GM19239 (cell line): ENCODE data around the gene REV1.
A peak's percentile ranks its signal among the peaks of the same experiment; 100 is the strongest.
"Not testable (repeated sequence)": the region's sequence is repeated elsewhere in the genome, so short reads cannot be mapped to it uniquely, and the experiment has no call there.

Source experiments
- DNase-seq: peaks from one replicate; pipeline ENCODE4 v3.0.0; 2011; ENCODE audit warnings: low spot score; ENCODE audit not compliant: insufficient read length
- FAIRE-seq: peaks from 2 replicates; lab custom pipeline; 2011; peaks lifted over from hg19 to GRCh38; lab: Jason Lieb, UNC

REV1 gene

GRCh38 chr2:99374747-99375146 lies 115.1 kb downstream of the REV1 start:
- FAIRE-seq (no peak), DNase-seq (no peak)

- no peak for FAIRE-seq
- no peak for DNase-seq
Measured at GRCh38 chr2:99373144-99373543, 116.7 kb downstream of the REV1 start.

GRCh38 chr2:99368854-99369253 lies 121.0 kb downstream of the REV1 start:
- not testable (repeated sequence) for DNase-seq, FAIRE-seq

- DNase-seq, result no peak
- no peak for FAIRE-seq
Measured at GRCh38 chr2:99365661-99366060, 124.2 kb downstream of the REV1 start.

DNA sequence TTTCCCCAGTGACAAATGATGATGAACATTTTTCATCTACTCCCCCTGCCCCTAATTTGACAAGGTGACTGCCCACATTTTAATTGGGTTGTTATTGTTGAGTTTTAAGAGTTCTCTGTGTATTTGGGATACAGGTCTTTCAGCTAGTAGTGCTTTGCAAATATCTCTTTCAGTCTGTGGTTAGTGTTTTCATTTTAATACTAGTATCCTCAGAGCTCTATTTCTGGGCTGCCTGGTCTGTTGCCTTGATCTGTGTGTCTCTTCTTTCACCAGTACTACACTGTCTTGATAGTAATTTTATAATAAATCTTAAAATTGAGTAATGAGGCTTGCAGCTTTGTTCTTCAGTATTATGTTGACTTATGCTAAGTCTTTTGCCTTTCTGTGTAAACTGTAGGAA lies 133.0 kb downstream of the REV1 start:
- peak; percentile 18 for FAIRE-seq

DNA sequence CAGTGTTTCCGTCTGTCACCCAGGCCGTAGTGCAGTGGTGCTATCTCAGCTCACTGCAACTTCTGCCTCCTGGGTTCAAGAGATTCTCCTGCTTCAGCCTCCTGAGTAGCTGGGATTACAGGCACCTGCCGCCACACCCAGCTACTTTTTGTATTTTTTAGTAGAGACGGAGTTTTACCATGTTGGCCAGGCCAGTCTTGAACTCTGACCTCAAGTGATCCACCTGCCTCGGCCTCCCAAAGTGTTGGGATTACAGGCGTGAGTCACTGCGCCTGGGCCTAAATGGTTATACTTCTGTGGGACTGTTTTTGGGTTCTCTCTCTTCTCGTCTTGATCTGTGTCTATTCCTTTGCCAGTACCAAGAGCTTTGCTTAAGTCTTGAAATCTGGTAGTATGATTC lies 135.0 kb downstream of the REV1 start:
- not testable (repeated sequence) for DNase-seq, FAIRE-seq

More for the DNA sequence above, 133.0 kb downstream of the REV1 start:
- DNase-seq, result no peak

DNA sequence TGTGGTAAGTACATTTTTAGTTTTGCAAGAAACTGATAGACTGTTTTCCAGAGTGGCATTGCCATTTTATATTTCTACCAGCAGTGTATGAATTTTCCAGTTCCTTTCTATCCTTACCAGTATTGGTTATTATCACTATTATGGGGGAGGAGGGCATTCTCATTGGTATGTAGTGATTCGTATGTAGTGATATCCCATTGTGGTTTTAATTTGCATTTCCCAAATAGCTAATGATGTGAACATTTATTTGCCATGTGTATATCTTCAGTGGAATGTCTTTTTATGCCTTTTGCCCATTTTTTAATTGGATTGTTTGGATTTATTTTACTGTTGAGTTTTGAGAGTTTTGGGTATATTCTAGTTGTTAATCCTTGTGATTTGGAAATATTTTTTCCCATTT lies 135.7 kb downstream of the REV1 start:
- FAIRE-seq (no peak), DNase-seq (no peak)
